HuH-7 (cell line): ENCODE measurements around the gene DCAF6.
"Not testable (repeated sequence)": the region's sequence is repeated elsewhere in the genome, so short reads cannot be mapped to it uniquely, and the experiment has no call there.

ENCODE experiments used
- DNase-seq: peaks from one replicate; pipeline ENCODE4 v3.0.0; 2011; ENCODE audit warnings: low spot score

The DCAF6 gene

GRCh38 chr1:167936068-167936929 lies at the start of gene DCAF6:
DCAF6 (plus strand) TSS chr1:167936683; CDS start chr1:167936912, 229 bp downstream.
- peak; percentile 96 for DNase-seq

GRCh38 chr1:167887187-167887586 lies 49.3 kb upstream of the DCAF6 start:
- DNase-seq: not testable (repeated sequence)

- DNase-seq: no peak
Measured at GRCh38 chr1:167890400-167890799, 46.1 kb upstream of the DCAF6 start.

- DNase-seq: no peak
Measured at GRCh38 chr1:167893798-167894197, 42.7 kb upstream of the DCAF6 start.

- no peak for DNase-seq
Measured at GRCh38 chr1:167898578-167899222, 37.8 kb upstream of the DCAF6 start.

GRCh38 chr1:167899253-167899681 lies 37.2 kb upstream of the DCAF6 start:
- no peak for DNase-seq

GRCh38 chr1:167900907-167901306 lies 35.6 kb upstream of the DCAF6 start:
- DNase-seq: no peak

GRCh38 chr1:167904652-167905130 lies 31.8 kb upstream of the DCAF6 start:
- DNase-seq: no peak

GRCh38 chr1:167905182-167905581 lies 31.3 kb upstream of the DCAF6 start:
- no peak for DNase-seq

GRCh38 chr1:167905671-167906070 lies 30.8 kb upstream of the DCAF6 start:
- no peak for DNase-seq

- no peak for DNase-seq
Measured at GRCh38 chr1:167909691-167910180, 26.7 kb upstream of the DCAF6 start.

GRCh38 chr1:167910530-167910929 lies 26.0 kb upstream of the DCAF6 start:
- DNase-seq: no peak

GRCh38 chr1:167911413-167911812 lies 25.1 kb upstream of the DCAF6 start:
- DNase-seq: no peak

- no peak for DNase-seq
Measured at GRCh38 chr1:167912294-167912693, 24.2 kb upstream of the DCAF6 start.

GRCh38 chr1:167913895-167914496 lies 22.5 kb upstream of the DCAF6 start, which contains the start of gene ADCY10:
ADCY10 (minus strand) TSS chr1:167914134; CDS start chr1:167905140, 8,994 bp downstream.
- peak; percentile 32 for DNase-seq

- DNase-seq: no peak
Measured at GRCh38 chr1:167915569-167915968, 20.9 kb upstream of the DCAF6 start.

GRCh38 chr1:167916766-167917511 lies 19.5 kb upstream of the DCAF6 start:
- DNase-seq: no peak

- no peak for DNase-seq
Measured at GRCh38 chr1:167922023-167922422, 14.5 kb upstream of the DCAF6 start.

- DNase-seq: no peak
Measured at GRCh38 chr1:167922611-167923074, 13.8 kb upstream of the DCAF6 start.

- DNase-seq: no peak
Measured at GRCh38 chr1:167923324-167924056, 13.0 kb upstream of the DCAF6 start.

GRCh38 chr1:167924102-167924501 lies 12.4 kb upstream of the DCAF6 start:
- DNase-seq: no peak
